SK-N-SH treated with all-trans-retinoic acid at 6 μM for 48 hours (cell line): Measurements from ENCODE around the gene NEURL1B.

ENCODE experiments used
- CREB5 ChIP-seq: fragments of 250-450 bp; sonication (Bioruptor Pico); IDR thresholded peaks from 2 replicates; pipeline ENCODE4 v1.5.1; 2020; ENCODE audit warnings: low read depth, mild to moderate bottlenecking, moderate library complexity
- CSDC2 ChIP-seq: fragments of 250-450 bp; sonication (Bioruptor Pico); IDR thresholded peaks from 2 replicates; pipeline ENCODE4 v1.5.0; 2020; ENCODE audit warnings: mild to moderate bottlenecking, moderate library complexity
- ESRRG ChIP-seq: fragments of 250-450 bp; sonication (Bioruptor Pico); IDR thresholded peaks from 2 replicates; pipeline ENCODE4 v1.6.1; 2021; ENCODE audit warnings: mild to moderate bottlenecking
- GLIS3 ChIP-seq: fragments of 250-450 bp; sonication (Bioruptor Pico); IDR thresholded peaks from 2 replicates; pipeline ENCODE4 v1.5.0; 2020; ENCODE audit warnings: mild to moderate bottlenecking, moderate library complexity
- ISL1 ChIP-seq: fragments of 250-450 bp; sonication (Bioruptor Pico); IDR thresholded peaks from 2 replicates; pipeline ENCODE4 v2.1.2; 2022; ENCODE audit warnings: mild to moderate bottlenecking, moderate library complexity
- OSR1 ChIP-seq: fragments of 250-450 bp; sonication (Bioruptor Pico); IDR thresholded peaks from 2 replicates; pipeline ENCODE4 v1.8.0; 2022; ENCODE audit warnings: moderate library complexity, mild to moderate bottlenecking, inconsistent platforms
- PATZ1 ChIP-seq: fragments of 250-450 bp; sonication (Bioruptor Pico); IDR thresholded peaks from 2 replicates; pipeline ENCODE4 v1.8.0; 2020; ENCODE audit warnings: mild to moderate bottlenecking, moderate library complexity, borderline replicate concordance
- RARB ChIP-seq: fragments of 250-450 bp; sonication (Bioruptor Pico); IDR thresholded peaks from 2 replicates; pipeline ENCODE4 v1.8.0; 2021; ENCODE audit warnings: mild to moderate bottlenecking, moderate library complexity
- ZFP3 ChIP-seq: fragments of 250-450 bp; sonication (Bioruptor Pico); IDR thresholded peaks from 2 replicates; pipeline ENCODE4 v1.5.0; 2020; ENCODE audit warnings: mild to moderate bottlenecking, moderate library complexity
- ZNF70 ChIP-seq: fragments of 450-650 bp; formaldehyde crosslinking; IDR thresholded peaks from 2 replicates; pipeline ENCODE4 v1.5.0; 2020; ENCODE audit warnings: mild to moderate bottlenecking, moderate library complexity

- TF ChIP-seq RARB (CRISPR knock-in tag) (no peak), ZFP3 (CRISPR knock-in tag) (no peak), ZNF70 (CRISPR knock-in tag) (no peak), ISL1 (no peak), CREB5 (no peak), GLIS3 (CRISPR knock-in tag) (no peak), ESRRG (CRISPR knock-in tag) (no peak), OSR1 (CRISPR knock-in tag) (no peak), PATZ1 (no peak), CSDC2 (CRISPR knock-in tag) (no peak)
Measured at GRCh38 chr5:172715421-172715780, 74.3 kb downstream of the NEURL1B start.
